ENCODE data around the gene POC5. TPM values are rescaled to one million over a fixed set of nuclear protein-coding genes. Genes with fewer than 3 reads are reported as not detected.
A peak's percentile ranks its signal among the peaks of the same experiment; 100 is the strongest.

POC5 gene
- total RNA-seq, 1 donor from 2014 or later = 9.1 TPM

DNA sequence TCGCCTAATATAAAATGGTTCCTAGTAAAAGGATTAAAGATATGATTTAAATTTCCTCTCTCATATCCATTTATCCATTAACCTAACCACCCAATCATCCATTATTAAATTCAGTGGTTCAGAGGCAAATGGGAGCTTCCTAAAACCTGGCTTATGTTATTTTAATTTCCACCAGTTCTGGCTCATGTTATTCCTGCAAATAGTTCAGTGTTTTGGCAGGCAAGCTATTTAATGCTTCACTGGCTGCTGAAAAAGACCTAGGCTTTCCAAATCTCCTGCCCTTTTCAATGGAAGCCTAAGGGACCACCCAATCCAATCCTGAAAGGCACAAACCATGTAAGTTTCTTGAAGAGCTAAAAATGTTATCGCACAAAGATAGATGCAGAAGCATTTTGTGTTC lies 52.3 kb downstream of the POC5 start:
- ATAC-seq (no peak), DNase-seq (no peak)
- no peaks in the 10 kb centered on the region for H3K4me1 ChIP-seq
- TF ChIP-seq, protein P1, sequence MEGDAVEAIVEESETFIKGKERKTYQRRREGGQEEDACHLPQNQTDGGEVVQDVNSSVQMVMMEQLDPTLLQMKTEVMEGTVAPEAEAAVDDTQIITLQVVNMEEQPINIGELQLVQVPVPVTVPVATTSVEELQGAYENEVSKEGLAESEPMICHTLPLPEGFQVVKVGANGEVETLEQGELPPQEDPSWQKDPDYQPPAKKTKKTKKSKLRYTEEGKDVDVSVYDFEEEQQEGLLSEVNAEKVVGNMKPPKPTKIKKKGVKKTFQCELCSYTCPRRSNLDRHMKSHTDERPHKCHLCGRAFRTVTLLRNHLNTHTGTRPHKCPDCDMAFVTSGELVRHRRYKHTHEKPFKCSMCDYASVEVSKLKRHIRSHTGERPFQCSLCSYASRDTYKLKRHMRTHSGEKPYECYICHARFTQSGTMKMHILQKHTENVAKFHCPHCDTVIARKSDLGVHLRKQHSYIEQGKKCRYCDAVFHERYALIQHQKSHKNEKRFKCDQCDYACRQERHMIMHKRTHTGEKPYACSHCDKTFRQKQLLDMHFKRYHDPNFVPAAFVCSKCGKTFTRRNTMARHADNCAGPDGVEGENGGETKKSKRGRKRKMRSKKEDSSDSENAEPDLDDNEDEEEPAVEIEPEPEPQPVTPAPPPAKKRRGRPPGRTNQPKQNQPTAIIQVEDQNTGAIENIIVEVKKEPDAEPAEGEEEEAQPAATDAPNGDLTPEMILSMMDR (IDR thresholded peaks at IDR 0.05) = no peak
- H3K27ac ChIP-seq = no peak overlapping the region
- intact Hi-C loops (cut with DNase I) = no loop called here
- no peaks in the 10 kb centered on the region for H3K9me3 ChIP-seq
- H3K36me3 ChIP-seq = no peaks in the 10 kb centered on the region
- no peaks in the 10 kb centered on the region for H3K27me3 ChIP-seq
- H3K4me3 ChIP-seq = no peak overlapping the region

DNA sequence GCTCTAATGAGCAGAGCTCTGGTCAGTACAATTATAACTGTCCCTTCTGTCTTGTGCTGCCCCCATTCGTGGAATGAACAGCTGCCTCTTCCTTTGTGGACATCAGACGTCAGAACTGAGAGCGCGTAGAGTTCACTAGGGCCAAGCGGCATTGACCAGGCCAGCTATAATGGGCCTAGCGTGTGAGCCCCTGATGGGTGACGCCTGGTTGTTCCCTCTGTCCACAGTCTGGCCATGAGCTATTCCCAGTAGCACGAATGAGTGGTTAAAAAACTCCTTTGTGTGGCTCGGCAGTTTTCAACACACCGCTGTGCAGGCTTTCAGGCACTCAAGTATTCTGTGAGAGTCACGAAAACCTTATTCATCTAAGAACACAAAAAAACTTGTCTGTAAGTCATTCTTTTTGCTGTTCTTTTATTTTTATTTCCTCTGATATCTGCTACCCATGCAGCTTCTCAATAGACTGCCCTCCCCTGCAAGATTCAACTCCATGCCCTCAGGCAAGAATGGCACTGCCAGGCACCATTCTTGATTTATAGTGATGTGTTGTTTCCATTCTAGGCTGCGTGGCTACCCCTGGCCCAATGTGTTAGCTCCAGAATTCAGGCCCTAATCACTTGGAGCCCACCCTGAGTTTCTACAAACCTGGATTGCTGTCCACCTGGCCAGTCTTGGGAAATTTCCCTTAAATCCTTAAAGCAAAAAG lies 53.5 kb downstream of the POC5 start:
- TF ChIP-seq, protein P1 (IDR thresholded peaks at IDR 0.05) = no peak
- intact Hi-C loops (cut with DNase I) = no loop called here
- no peaks in the 10 kb centered on the region for H3K36me3 ChIP-seq

DNA sequence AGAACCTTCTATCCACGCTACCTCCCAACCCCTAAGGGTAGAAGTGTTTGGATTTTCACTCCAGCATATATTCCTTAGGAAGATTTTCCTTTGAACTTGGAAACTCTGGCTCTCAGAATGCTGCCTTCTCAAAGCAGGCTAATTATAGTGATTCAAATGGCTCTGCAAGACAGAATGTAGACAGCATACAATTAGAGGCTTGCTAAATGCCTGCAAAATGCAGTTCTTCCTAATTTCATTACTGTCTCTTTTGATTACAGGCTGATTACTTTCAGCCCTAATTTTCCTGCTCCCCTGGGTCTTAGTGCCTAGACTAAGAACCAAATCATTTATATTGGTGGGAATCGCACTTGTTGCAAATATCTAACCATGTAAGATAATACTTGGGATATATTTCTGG lies 55.2 kb downstream of the POC5 start:
- ATAC-seq (no peak), DNase-seq (no peak)
- Histone ChIP-seq H3K4me3 (no peak overlapping the region), H3K4me1 (no peaks in the 10 kb centered on the region), H3K9me3 (no peaks in the 10 kb centered on the region), H3K36me3 (no peaks in the 10 kb centered on the region), H3K27ac (no peak overlapping the region), H3K27me3 (no peaks in the 10 kb centered on the region)
- TF ChIP-seq, protein P1 (IDR thresholded peaks at IDR 0.05) = no peak
- intact Hi-C loops (cut with DNase I) = no loop called here

More for the DNA sequence above, 53.5 kb downstream of the POC5 start:
- Histone ChIP-seq H3K4me1 (no peaks in the 10 kb centered on the region), H3K27me3 (no peaks in the 10 kb centered on the region), H3K9me3 (no peaks in the 10 kb centered on the region), H3K4me3 (no peak overlapping the region), H3K27ac (no peak overlapping the region)
- DNase-seq (no peak), ATAC-seq (no peak)

DNA sequence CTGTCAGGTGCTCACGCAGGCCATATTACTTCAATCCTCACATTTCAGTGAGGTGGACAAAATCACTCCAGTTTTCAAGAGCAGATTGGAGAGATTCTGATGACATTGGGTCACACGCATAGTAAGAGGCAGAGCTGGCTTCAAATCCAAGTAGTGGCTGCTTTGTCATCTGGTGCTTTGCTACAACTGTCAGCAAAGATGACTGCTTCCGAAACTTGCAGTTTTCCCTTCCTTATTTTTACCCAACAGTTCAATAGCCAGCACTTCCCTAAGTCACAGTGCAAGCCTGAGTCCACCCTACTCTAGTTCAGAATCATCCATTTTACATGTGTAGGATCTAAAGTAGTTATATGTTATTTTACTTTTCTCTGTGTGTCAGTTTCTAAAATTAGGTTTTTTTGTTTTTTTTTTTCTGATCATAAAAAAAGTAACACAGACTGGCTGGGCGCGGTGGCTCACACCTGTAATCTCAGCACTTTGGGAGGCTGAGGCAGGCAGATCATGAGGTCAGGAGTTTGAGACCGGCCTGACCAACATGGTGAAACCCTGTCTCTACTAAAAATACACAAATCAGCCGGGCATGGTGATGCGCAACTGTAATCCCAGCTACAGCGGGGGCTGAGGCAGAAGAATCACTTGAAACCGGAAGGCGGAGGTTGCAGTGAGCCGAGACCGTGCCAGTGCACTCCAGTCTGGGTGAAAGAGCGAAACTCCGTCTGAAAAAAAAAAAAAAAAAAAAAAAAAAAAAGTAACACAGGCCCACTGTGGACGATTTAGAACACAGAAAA lies 56.4 kb downstream of the POC5 start:
- no peaks in the 10 kb centered on the region for H3K4me1 ChIP-seq
- H3K27ac ChIP-seq = no peak overlapping the region
- DNase-seq = no peak
- TF ChIP-seq, protein P1 (IDR thresholded peaks at IDR 0.05) = no peak
- H3K9me3 ChIP-seq = no peaks in the 10 kb centered on the region
- H3K27me3 ChIP-seq = no peaks in the 10 kb centered on the region
- H3K4me3 ChIP-seq = no peak overlapping the region
- no peaks in the 10 kb centered on the region for H3K36me3 ChIP-seq
- intact Hi-C loops (cut with DNase I) = no loop called here
- peak; percentile 76 for ATAC-seq

DNA sequence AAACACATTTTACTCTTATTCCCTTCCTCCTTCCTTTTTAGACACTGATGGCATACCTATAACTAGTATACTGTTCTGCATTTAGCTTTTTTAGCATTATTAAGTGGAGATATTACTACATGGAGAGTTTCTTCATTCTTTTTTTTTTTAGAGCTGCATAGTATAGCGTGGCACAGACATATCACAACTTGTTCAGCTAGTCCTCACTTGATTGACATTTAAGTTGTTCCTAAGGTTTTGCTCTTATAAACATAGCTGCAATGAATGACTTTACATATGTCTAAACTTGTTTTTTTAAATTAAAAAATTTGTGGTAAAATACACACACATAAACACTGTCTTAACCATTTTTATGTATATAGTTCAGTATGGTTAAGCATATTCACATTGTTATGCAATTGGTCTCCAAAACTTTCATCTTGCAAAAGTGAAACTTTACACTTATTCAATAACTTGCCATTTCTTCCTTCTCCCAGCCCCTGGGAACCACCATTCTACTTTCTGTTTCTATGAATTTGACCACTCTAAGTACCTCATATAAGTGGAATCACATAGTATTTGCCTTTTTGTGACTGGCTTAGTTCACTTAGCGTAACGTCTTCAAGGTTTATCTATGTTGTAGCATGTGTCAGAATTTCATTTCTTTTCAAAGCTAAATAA lies 57.3 kb downstream of the POC5 start:
- no peak for ATAC-seq
- Histone ChIP-seq H3K27me3 (no peaks in the 10 kb centered on the region), H3K4me3 (no peak overlapping the region), H3K27ac (no peak overlapping the region), H3K36me3 (no peaks in the 10 kb centered on the region), H3K9me3 (no peaks in the 10 kb centered on the region), H3K4me1 (no peaks in the 10 kb centered on the region)
- TF ChIP-seq, protein P1 (IDR thresholded peaks at IDR 0.05) = no peak
- intact Hi-C loops (cut with DNase I) = no loop called here
- DNase-seq = no peak

Measured in upper lobe of right lung (tissue), 1 donor.